ENCODE data around the gene CST9.

GRCh38 chr20:23643659-23644058 is 37.9 kb upstream of the CST9 start:
- TF ChIP-seq REST (IDR thresholded peaks at IDR 0.05; ENCODE audit: borderline replicate concordance in 1 of 2, low read depth in 1 of 2, low read length in 2 of 2), result no peak
- TF ChIP-seq, protein P1, sequence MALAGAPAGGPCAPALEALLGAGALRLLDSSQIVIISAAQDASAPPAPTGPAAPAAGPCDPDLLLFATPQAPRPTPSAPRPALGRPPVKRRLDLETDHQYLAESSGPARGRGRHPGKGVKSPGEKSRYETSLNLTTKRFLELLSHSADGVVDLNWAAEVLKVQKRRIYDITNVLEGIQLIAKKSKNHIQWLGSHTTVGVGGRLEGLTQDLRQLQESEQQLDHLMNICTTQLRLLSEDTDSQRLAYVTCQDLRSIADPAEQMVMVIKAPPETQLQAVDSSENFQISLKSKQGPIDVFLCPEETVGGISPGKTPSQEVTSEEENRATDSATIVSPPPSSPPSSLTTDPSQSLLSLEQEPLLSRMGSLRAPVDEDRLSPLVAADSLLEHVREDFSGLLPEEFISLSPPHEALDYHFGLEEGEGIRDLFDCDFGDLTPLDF (CRISPR knock-in tag; IDR thresholded peaks at IDR 0.05), result no peak

All from HepG2 (cell line).